Caco-2 (cell line): Measurements from ENCODE around the gene PLXNA3. TPM values are rescaled to one million over a fixed set of nuclear protein-coding genes. Genes with fewer than 3 reads are reported as not detected.

ENCODE experiments used
- Bru-seq: library from RNA; stranded (reverse); fragments of 400-500 nt; gene quantifications from one replicate; lab custom pipeline; 2021; lab: Mats Ljungman, UMichigan
- BruChase-seq, 2 experiments: library from RNA; stranded (reverse); fragments of 400-500 nt; gene quantifications; one replicate each; lab custom pipeline; 2021; lab: Mats Ljungman, UMichigan
- BruUV-seq: library from RNA; stranded (reverse); fragments of 400-500 nt; replicated peaks from 2 replicates; lab custom pipeline; 2021; lab: Mats Ljungman, UMichigan
- CTCF ChIA-PET: fragments of 300-600 bp; sonication (Branson Sonifier 250); formaldehyde crosslinking; loops from one replicate; lab custom pipeline; 2022; ENCODE audit warnings: antibody characterized with exemption; lab: Charles Lee
- POLR2A ChIA-PET: fragments of 300-600 bp; sonication (Branson Sonifier 250); formaldehyde crosslinking; loops from one replicate; lab custom pipeline; 2022; ENCODE audit warnings: antibody characterized with exemption; lab: Charles Lee
- DNase-seq, 2 experiments: peaks; one replicate each; pipeline versions ENCODE4 v3.0.0 to v3.0.0-alpha.2; 2020 to 2022
- H3K27me3 ChIP-seq: replicated peaks from 2 replicates; pipeline ENCODE4 v1.6.0; 2011; ENCODE audit warnings: low read length; ENCODE audit not compliant: control insufficient read depth, insufficient read depth
- H3K36me3 ChIP-seq: 2 replicates; pipeline ENCODE4 v1.5.1; 2011; ENCODE audit warnings: low read length; ENCODE audit not compliant: control insufficient read depth, insufficient read depth
- H3K4me1 ChIP-seq: fragments of 250-450 bp; sonication (Bioruptor Pico); 2 replicates; pipeline ENCODE4 v1.5.1; 2020; ENCODE audit warnings: mild to moderate bottlenecking
- H3K4me3 ChIP-seq: 2 replicates; pipeline ENCODE4 v1.5.1; 2011; ENCODE audit warnings: low read depth, mild to moderate bottlenecking, control low read depth, low read length
- H3K9me3 ChIP-seq: fragments of 250-450 bp; sonication (Bioruptor Pico); 2 replicates; pipeline ENCODE4 v1.5.1; 2020; ENCODE audit warnings: mild to moderate bottlenecking, moderate library complexity
- H3K27ac Mint-ChIP-seq: one replicate; pipeline ENCODE4 v1.8.0; 2022; ENCODE audit warnings: mixed read lengths; ENCODE audit not compliant: unreplicated experiment
- H3K27me3 Mint-ChIP-seq: one replicate; pipeline ENCODE4 v1.8.0; 2022; ENCODE audit warnings: mixed read lengths; ENCODE audit not compliant: insufficient read depth, unreplicated experiment
- H3K36me3 Mint-ChIP-seq: one replicate; pipeline ENCODE4 v1.8.0; 2022; ENCODE audit warnings: mild to moderate bottlenecking, mixed read lengths; ENCODE audit not compliant: insufficient read depth, unreplicated experiment
- H3K4me1 Mint-ChIP-seq: one replicate; pipeline ENCODE4 v1.8.0; 2022; ENCODE audit warnings: low read depth, mixed read lengths; ENCODE audit not compliant: unreplicated experiment
- H3K4me3 Mint-ChIP-seq: one replicate; pipeline ENCODE4 v1.8.0; 2022; ENCODE audit warnings: mild to moderate bottlenecking, moderate library complexity, mixed read lengths; ENCODE audit not compliant: unreplicated experiment
- H3K9me3 Mint-ChIP-seq: one replicate; pipeline ENCODE4 v1.8.0; 2022; ENCODE audit warnings: mixed read lengths; ENCODE audit not compliant: unreplicated experiment
- CTCF ChIP-seq, 2 experiments: fragments of 200-600 bp in 1 of 2; IDR thresholded peaks; 1 replicate in 1 of 2; 2 replicates in 1 of 2; pipeline versions ENCODE4 v1.5.1 to v1.8.0; 2011 to 2022; ENCODE audit warnings: antibody characterized with exemption in 1 of 2, control low read depth in 1 of 2, inconsistent platforms in 1 of 2, low read depth in 1 of 2, low read length in 1 of 2, mild to moderate bottlenecking in 1 of 2, moderate library complexity in 1 of 2; ENCODE audit not compliant: insufficient read depth in 1 of 2, severe bottlenecking in 1 of 2, unreplicated experiment in 1 of 2
- intact Hi-C: fragments of 100-400 bp; cut with micrococcal nuclease; formaldehyde crosslinking; loops from one replicate; pipeline ENCODE4 v1.10.0; 2022; ENCODE audit not compliant: unreplicated experiment
- long read RNA-seq: library from polyadenylated mRNA; stranded (forward); transcript quantifications from one replicate; pipeline ENCODE4 v2.0.0, GENCODE V29; 2022
- total RNA-seq: library from RNA; stranded (reverse); gene quantifications from 2 replicates; pipeline ENCODE4 v1.2.3, GENCODE V29; 2022

Gene PLXNA3
- total RNA-seq: 58.4 and 61.5 TPM in 2 replicates
- Bru-seq, nascent RNA: percentile 52 among the genes with signal in this experiment
- percentile 69 among the genes with signal in this experiment for BruChase-seq, experiment 1, labeled RNA remaining after a 2-hour chase
- BruChase-seq, experiment 2, labeled RNA remaining after a 6-hour chase: percentile 87 among the genes with signal in this experiment
- long read RNA-seq, partial matches to known transcripts: 9 of 25 reads
- long read RNA-seq, other reads (novel, unspliced or antisense): 13 of 25 reads

- intact Hi-C loops: no loop called here
- DNase-seq: peak; percentile 46 to 80
- Mint-ChIP-seq H3K27ac (peak within 1 kb of the TSS; percentile 93), H3K4me3 (peak within 1 kb of the TSS; percentile 98), H3K9me3 (no peaks in the 10 kb centered on the region), H3K36me3 (peaks cover 33% of the 10 kb centered on the region), H3K27me3 (no peaks in the 10 kb centered on the region), H3K4me1 (no peaks in the 10 kb centered on the region)
- Histone ChIP-seq H3K27me3 (no peaks in the 10 kb centered on the region), H3K36me3 (no peaks in the 10 kb centered on the region), H3K9me3 (no peaks in the 10 kb centered on the region), H3K4me3 (peak within 1 kb of the TSS; percentile 72), H3K4me1 (no peaks in the 10 kb centered on the region)
- CTCF ChIA-PET: interaction anchor here (1.0 to 1.2 kb wide), 2 partner anchors 69 to 85 kb away, joined by 3 to 4 read pairs; no protein-coding TSS in a partner anchor
- POLR2A ChIA-PET: interaction anchor here (1.1 to 1.2 kb wide), 2 partner anchors 32 to 61 kb away, joined by 3 read pairs; partner anchors contain the start of gene SLC10A3
- TF ChIP-seq CTCF (IDR thresholded peaks at IDR 0.05; ENCODE audit: insufficient read depth in 1 of 2, low read depth in 1 of 2, low read length in 1 of 2, severe bottlenecking in 1 of 2, unreplicated experiment in 1 of 2): no peak
- BruUV-seq: TSS peak; percentile 56
Measured at GRCh38 chrX:154458116-154458953, at the start of gene PLXNA3. Gene PLXNA3 (plus strand): TSS chrX:154458281. CDS start chrX:154460184, 1,903 bp downstream.

GRCh38 chrX:154408659-154409221 lies 49.3 kb upstream of the PLXNA3 start:
- Mint-ChIP-seq H3K4me1 (peaks cover 7% of the 10 kb centered on the region), H3K9me3 (no peaks in the 10 kb centered on the region), H3K27me3 (no peaks in the 10 kb centered on the region), H3K36me3 (peaks cover 7% of the 10 kb centered on the region), H3K4me3 (peak overlapping the region; percentile 22), H3K27ac (no peak overlapping the region)
- no peaks in the 10 kb centered on the region for H3K9me3 ChIP-seq
- H3K4me1 ChIP-seq: peaks cover 5% of the 10 kb centered on the region; the same call in 1 of the 2 replicates
- no peaks in the 10 kb centered on the region for H3K27me3 ChIP-seq
- peak overlapping the region; percentile 22 for H3K4me3 ChIP-seq
- no peak for DNase-seq
- CTCF ChIA-PET: interaction anchor here (0.8 kb wide), 1 partner anchor 82 kb away, joined by 4 read pairs; the partner anchor contains the start of gene SLC10A3
- no peak for TF ChIP-seq CTCF (IDR thresholded peaks at IDR 0.05; ENCODE audit: insufficient read depth in 1 of 2, low read depth in 1 of 2, low read length in 1 of 2, severe bottlenecking in 1 of 2, unreplicated experiment in 1 of 2)
- POLR2A ChIA-PET: no interaction called here
- BruUV-seq: no TSS peak
- intact Hi-C loops: no loop called here
- H3K36me3 ChIP-seq: no peaks in the 10 kb centered on the region
